ENCODE data around the gene RNF182.

Gene RNF182

GRCh38 chr6:13979284-13980171, 54.8 kb downstream of the RNF182 start:
- TF ChIP-seq POLR2AphosphoS5 (IDR thresholded peaks at IDR 0.05; ENCODE audit: low read depth, low read length) (no peak), TAF1 (IDR thresholded peaks at IDR 0.05; ENCODE audit: borderline replicate concordance, insufficient read depth, low read length) (no peak), SIN3A (IDR thresholded peaks at IDR 0.05; ENCODE audit: borderline replicate concordance, insufficient read depth, low read length) (no peak)

- TF ChIP-seq POLR2AphosphoS5 (IDR thresholded peaks at IDR 0.05; ENCODE audit: low read depth, low read length) (no peak), FOXP2 (optimal IDR thresholded peaks at IDR 0.05; ENCODE audit: borderline replicate concordance, extremely low read depth, extremely low read length, insufficient read depth) (no peak), SIN3A (IDR thresholded peaks at IDR 0.05; ENCODE audit: borderline replicate concordance, insufficient read depth, low read length) (no peak)
- TF ChIP-seq, protein P1, sequence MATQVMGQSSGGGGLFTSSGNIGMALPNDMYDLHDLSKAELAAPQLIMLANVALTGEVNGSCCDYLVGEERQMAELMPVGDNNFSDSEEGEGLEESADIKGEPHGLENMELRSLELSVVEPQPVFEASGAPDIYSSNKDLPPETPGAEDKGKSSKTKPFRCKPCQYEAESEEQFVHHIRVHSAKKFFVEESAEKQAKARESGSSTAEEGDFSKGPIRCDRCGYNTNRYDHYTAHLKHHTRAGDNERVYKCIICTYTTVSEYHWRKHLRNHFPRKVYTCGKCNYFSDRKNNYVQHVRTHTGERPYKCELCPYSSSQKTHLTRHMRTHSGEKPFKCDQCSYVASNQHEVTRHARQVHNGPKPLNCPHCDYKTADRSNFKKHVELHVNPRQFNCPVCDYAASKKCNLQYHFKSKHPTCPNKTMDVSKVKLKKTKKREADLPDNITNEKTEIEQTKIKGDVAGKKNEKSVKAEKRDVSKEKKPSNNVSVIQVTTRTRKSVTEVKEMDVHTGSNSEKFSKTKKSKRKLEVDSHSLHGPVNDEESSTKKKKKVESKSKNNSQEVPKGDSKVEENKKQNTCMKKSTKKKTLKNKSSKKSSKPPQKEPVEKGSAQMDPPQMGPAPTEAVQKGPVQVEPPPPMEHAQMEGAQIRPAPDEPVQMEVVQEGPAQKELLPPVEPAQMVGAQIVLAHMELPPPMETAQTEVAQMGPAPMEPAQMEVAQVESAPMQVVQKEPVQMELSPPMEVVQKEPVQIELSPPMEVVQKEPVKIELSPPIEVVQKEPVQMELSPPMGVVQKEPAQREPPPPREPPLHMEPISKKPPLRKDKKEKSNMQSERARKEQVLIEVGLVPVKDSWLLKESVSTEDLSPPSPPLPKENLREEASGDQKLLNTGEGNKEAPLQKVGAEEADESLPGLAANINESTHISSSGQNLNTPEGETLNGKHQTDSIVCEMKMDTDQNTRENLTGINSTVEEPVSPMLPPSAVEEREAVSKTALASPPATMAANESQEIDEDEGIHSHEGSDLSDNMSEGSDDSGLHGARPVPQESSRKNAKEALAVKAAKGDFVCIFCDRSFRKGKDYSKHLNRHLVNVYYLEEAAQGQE (IDR thresholded peaks at IDR 0.05; ENCODE audit: insufficient read depth in 1 of 2, low read depth in 2 of 2, low read length in 2 of 2) = no peak
These were observed 55.8 kb downstream of the RNF182 start for GRCh38 chr6:13980534-13980933.

DNA sequence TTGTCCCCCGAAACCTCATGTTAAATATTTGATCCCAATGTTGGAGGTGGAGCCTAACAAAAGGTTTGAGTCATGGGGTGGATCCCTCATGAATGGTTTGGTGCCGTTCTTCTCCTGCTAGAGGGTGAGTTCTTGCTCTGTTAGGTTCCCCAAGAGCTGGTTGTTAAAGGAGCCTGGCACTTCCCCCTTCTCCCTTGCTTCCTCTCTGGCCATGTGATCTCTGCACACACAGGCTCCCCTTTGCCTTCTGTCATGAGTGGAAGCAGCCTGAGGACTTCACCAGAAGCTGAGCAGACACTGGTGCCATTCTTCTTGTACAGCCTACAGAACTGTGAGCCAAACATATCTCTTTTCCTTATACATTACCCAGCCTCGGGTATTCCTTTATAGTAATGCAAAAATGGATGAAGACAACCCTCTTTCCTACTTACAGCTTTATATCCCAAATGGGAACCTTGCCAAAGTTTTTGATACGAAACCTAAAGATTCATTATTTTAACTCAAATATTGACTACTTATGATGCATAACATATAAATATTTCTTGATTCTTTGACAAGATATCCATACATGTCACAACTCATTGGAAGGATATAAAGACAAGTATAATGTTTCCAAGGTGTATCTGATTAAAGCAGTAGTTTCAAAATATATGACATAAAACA, 61.0 kb downstream of the RNF182 start:
- no peak for TF ChIP-seq FOXP2 (optimal IDR thresholded peaks at IDR 0.05; ENCODE audit: borderline replicate concordance, extremely low read depth, extremely low read length, insufficient read depth)
- TF ChIP-seq POLR2AphosphoS5 (IDR thresholded peaks at IDR 0.05; ENCODE audit: low read depth, low read length) = no peak
- TF ChIP-seq, protein P1 (IDR thresholded peaks at IDR 0.05; ENCODE audit: insufficient read depth in 1 of 2, low read depth in 2 of 2, low read length in 2 of 2) = no peak
- no peak for TF ChIP-seq SIN3A (IDR thresholded peaks at IDR 0.05; ENCODE audit: borderline replicate concordance, insufficient read depth, low read length)
- no peak for TF ChIP-seq TAF1 (IDR thresholded peaks at IDR 0.05; ENCODE audit: borderline replicate concordance, insufficient read depth, low read length)

DNA sequence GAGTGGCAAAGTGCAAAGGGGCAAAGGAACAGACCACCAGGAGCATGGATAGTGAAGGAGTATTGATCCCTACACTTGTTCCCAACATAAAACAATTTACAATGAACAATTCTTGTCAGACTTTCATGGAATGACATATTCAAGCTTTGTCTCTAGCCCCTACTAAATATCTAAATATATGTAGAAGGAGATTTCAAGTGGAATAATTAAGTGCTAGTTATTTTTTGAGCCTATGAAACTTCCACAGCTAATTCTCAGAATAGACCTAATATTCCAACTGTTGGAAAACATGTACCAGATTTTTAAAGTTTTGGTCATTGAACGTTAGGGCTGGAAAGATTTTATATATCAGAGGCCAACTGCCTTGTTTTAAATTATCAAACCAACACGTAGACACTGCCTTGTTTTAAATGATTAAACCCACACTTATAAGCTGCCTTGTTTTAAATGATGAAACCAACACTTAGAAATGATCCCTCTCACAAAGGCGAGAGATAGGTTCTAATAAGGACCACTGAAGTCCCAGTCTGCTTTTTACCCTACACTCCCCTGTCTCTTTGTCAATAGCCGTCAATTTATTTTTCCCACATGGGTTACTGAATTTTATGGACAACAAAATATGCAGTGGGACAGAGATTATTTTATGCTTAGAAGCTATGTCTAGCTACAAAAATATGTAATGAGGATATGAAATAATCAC, 62.1 kb downstream of the RNF182 start:
- TF ChIP-seq TAF1 (IDR thresholded peaks at IDR 0.05; ENCODE audit: borderline replicate concordance, insufficient read depth, low read length) (no peak), FOXP2 (optimal IDR thresholded peaks at IDR 0.05; ENCODE audit: borderline replicate concordance, extremely low read depth, extremely low read length, insufficient read depth) (no peak), SIN3A (IDR thresholded peaks at IDR 0.05; ENCODE audit: borderline replicate concordance, insufficient read depth, low read length) (no peak), POLR2AphosphoS5 (IDR thresholded peaks at IDR 0.05; ENCODE audit: low read depth, low read length) (no peak)
- TF ChIP-seq, protein P1 (IDR thresholded peaks at IDR 0.05; ENCODE audit: insufficient read depth in 1 of 2, low read depth in 2 of 2, low read length in 2 of 2) = no peak

- TF ChIP-seq, protein P1 (IDR thresholded peaks at IDR 0.05; ENCODE audit: insufficient read depth in 1 of 2, low read depth in 2 of 2, low read length in 2 of 2) = no peak
- no peak for TF ChIP-seq POLR2AphosphoS5 (IDR thresholded peaks at IDR 0.05; ENCODE audit: low read depth, low read length)
- TF ChIP-seq TAF1 (IDR thresholded peaks at IDR 0.05; ENCODE audit: borderline replicate concordance, insufficient read depth, low read length) = no peak
- no peak for TF ChIP-seq FOXP2 (optimal IDR thresholded peaks at IDR 0.05; ENCODE audit: borderline replicate concordance, extremely low read depth, extremely low read length, insufficient read depth)
- TF ChIP-seq SIN3A (IDR thresholded peaks at IDR 0.05; ENCODE audit: borderline replicate concordance, insufficient read depth, low read length) = no peak
These were observed 62.7 kb downstream of the RNF182 start for GRCh38 chr6:13987400-13987865.
